Lower leg skin (tissue), 4 donors: ENCODE data around the gene COL4A1. TPM values are rescaled to one million over a fixed set of nuclear protein-coding genes. Genes with fewer than 3 reads are reported as not detected.

Experiments used
- DNase-seq, 2 donors: peaks; one replicate each; pipeline ENCODE4 v3.0.0-alpha.2; 2019; ENCODE audit warnings: low spot score in 2 of 2
- H3K4me3 ChIP-seq: fragments of 200-600 bp; sonication (generic); 2 replicates; pipeline ENCODE4 v1.5.1; 2017; ENCODE audit warnings: mild to moderate bottlenecking, low read depth; ENCODE audit not compliant: poor library complexity, severe bottlenecking
- CTCF ChIP-seq, 3 donors: fragments of 450-650 bp; IDR thresholded peaks; one replicate each; pipeline ENCODE4 v1.5.1; 2016; ENCODE audit warnings: antibody characterized with exemption in 3 of 3, mild to moderate bottlenecking in 3 of 3, moderate library complexity in 2 of 3
- POLR2A ChIP-seq, 2 donors: fragments of 450-650 bp; IDR thresholded peaks; one replicate each; pipeline ENCODE4 v1.6.1; 2016 to 2017; ENCODE audit warnings: antibody characterized with exemption in 2 of 2, mild to moderate bottlenecking in 1 of 2, moderate library complexity in 1 of 2
- WGBS, 2 donors: methylation state at CpG; one replicate each; pipeline ENCODE4 v1.1.5; 2018; 5-methylcytosine and 5-hydroxymethylcytosine counted together
- intact Hi-C: fragments of 100-400 bp; cut with DNase I; formaldehyde crosslinking; loops from one replicate; pipeline ENCODE4 v1.15.0; 2023; ENCODE audit warnings: low total_unique reads
- total RNA-seq, 4 donors: library from RNA; depleted of rRNA; stranded (reverse); fragments of >200 nt; gene quantifications; one replicate each; pipeline ENCODE4 v1.1.0, GENCODE V29; 2016

The COL4A1 gene
- total RNA-seq, 4 donors from 2014 or later: 41.0 to 105 (median 56.7) TPM

- 82 to 90% methylated on average over 4 of the region's 4 CpGs for WGBS, 2 donors
- H3K4me3 ChIP-seq: no peak overlapping the region
- no peak for DNase-seq
- intact Hi-C loops: no loop called here
- no peak for TF ChIP-seq CTCF (IDR thresholded peaks at IDR 0.05)
Measured at GRCh38 chr13:110242615-110243014, 64.3 kb downstream of the COL4A1 start.

- intact Hi-C loops: no loop called here
- H3K4me3 ChIP-seq: no peak overlapping the region
- DNase-seq: no peak
- TF ChIP-seq POLR2A (IDR thresholded peaks at IDR 0.05): no peak
- no peak for TF ChIP-seq CTCF (IDR thresholded peaks at IDR 0.05)
- WGBS, 2 donors: 93 to 97% methylated on average over 7 of the region's 7 CpGs
Measured at GRCh38 chr13:110240943-110241342, 66.0 kb downstream of the COL4A1 start.

- intact Hi-C loops: no loop called here
Measured at GRCh38 chr13:110240352-110240751, 66.6 kb downstream of the COL4A1 start.

GRCh38 chr13:110239280-110240125, 67.5 kb downstream of the COL4A1 start:
- TF ChIP-seq CTCF (IDR thresholded peaks at IDR 0.05): no peak
- intact Hi-C loops: no loop called here
- DNase-seq: no peak
- no peak overlapping the region for H3K4me3 ChIP-seq
- 55 to 62% methylated on average over 5 of the region's 5 CpGs for WGBS, 2 donors

More at GRCh38 chr13:110240352-110240751, 66.6 kb downstream of the COL4A1 start:
- TF ChIP-seq POLR2A (IDR thresholded peaks at IDR 0.05) (no peak), CTCF (IDR thresholded peaks at IDR 0.05) (no peak)
- 82% methylated on average over 9 to 10 of the region's 10 CpGs for WGBS, 2 donors
- no peak for DNase-seq
- no peak overlapping the region for H3K4me3 ChIP-seq

- no peak for TF ChIP-seq CTCF (IDR thresholded peaks at IDR 0.05)
- TF ChIP-seq POLR2A (IDR thresholded peaks at IDR 0.05): no peak
- H3K4me3 ChIP-seq: no peak overlapping the region
- intact Hi-C loops: no loop called here
- DNase-seq: no peak
- WGBS, 2 donors: 54 to 59% methylated on average over 1 of the region's 1 CpG
Measured at GRCh38 chr13:110238818-110239195, 68.2 kb downstream of the COL4A1 start.
